Measurements from ENCODE around the gene CEP83. TPM values are rescaled to one million over a fixed set of nuclear protein-coding genes. Genes with fewer than 3 reads are reported as not detected.
"Not testable (repeated sequence)": the region's sequence is repeated elsewhere in the genome, so short reads cannot be mapped to it uniquely, and the experiment has no call there.

Gene CEP83
- total RNA-seq, result 24.5 TPM

- peak; percentile 92 for DNase-seq
Observed at GRCh38 chr12:94459728-94460615, at the start of gene CEP83. TSS of gene CEP83 (minus strand) at chr12:94459867. CDS start at chr12:94412490, 47,377 bp downstream.

- no peak for DNase-seq
Observed at GRCh38 chr12:94509317-94509716, 49.6 kb upstream of the CEP83 start.

GRCh38 chr12:94507455-94507854 is 47.8 kb upstream of the CEP83 start:
- DNase-seq, result no peak

- no peak for DNase-seq
Observed at GRCh38 chr12:94504386-94504785, 44.7 kb upstream of the CEP83 start.

GRCh38 chr12:94503619-94504018 is 44.0 kb upstream of the CEP83 start:
- no peak for DNase-seq

GRCh38 chr12:94500831-94501567 is 41.3 kb upstream of the CEP83 start:
- DNase-seq, result no peak

GRCh38 chr12:94498698-94499097 is 39.0 kb upstream of the CEP83 start:
- DNase-seq, result no peak

GRCh38 chr12:94498073-94498472 is 38.4 kb upstream of the CEP83 start:
- DNase-seq, result no peak

- peak; percentile 29 for DNase-seq
Observed at GRCh38 chr12:94495445-94496115, 35.9 kb upstream of the CEP83 start.

GRCh38 chr12:94491489-94491888 is 31.8 kb upstream of the CEP83 start:
- no peak for DNase-seq

- DNase-seq, result no peak
Observed at GRCh38 chr12:94488463-94488862, 28.8 kb upstream of the CEP83 start.

GRCh38 chr12:94481734-94482133 is 22.1 kb upstream of the CEP83 start:
- DNase-seq, result no peak

- DNase-seq, result no peak
Observed at GRCh38 chr12:94469522-94469921, 9.9 kb upstream of the CEP83 start.

- DNase-seq, result no peak
Observed at GRCh38 chr12:94460616-94460959, 921 bp upstream of the CEP83 start.

GRCh38 chr12:94458877-94459727 is 565 bp downstream of the CEP83 start:
- DNase-seq, result peak; percentile 59

GRCh38 chr12:94457311-94457710 is 2.4 kb downstream of the CEP83 start:
- DNase-seq, result no peak

GRCh38 chr12:94454318-94454717 is 5.3 kb downstream of the CEP83 start:
- not testable (repeated sequence) for DNase-seq

- no peak for DNase-seq
Observed at GRCh38 chr12:94445662-94446061, 14.0 kb downstream of the CEP83 start.

GRCh38 chr12:94437303-94437702 is 22.4 kb downstream of the CEP83 start:
- DNase-seq, result no peak

GRCh38 chr12:94435511-94435927 is 24.1 kb downstream of the CEP83 start:
- DNase-seq, result no peak

GRCh38 chr12:94434171-94434570 is 25.5 kb downstream of the CEP83 start:
- DNase-seq, result no peak

GRCh38 chr12:94433744-94434143 is 25.9 kb downstream of the CEP83 start:
- DNase-seq, result no peak

All from skin of body (tissue), 2 donors.